ENCODE measurements around the gene NUDT1.

GRCh38 chr7:2218444-2218785 is 23.6 kb upstream of the NUDT1 start:
- TF ChIP-seq, protein P1, sequence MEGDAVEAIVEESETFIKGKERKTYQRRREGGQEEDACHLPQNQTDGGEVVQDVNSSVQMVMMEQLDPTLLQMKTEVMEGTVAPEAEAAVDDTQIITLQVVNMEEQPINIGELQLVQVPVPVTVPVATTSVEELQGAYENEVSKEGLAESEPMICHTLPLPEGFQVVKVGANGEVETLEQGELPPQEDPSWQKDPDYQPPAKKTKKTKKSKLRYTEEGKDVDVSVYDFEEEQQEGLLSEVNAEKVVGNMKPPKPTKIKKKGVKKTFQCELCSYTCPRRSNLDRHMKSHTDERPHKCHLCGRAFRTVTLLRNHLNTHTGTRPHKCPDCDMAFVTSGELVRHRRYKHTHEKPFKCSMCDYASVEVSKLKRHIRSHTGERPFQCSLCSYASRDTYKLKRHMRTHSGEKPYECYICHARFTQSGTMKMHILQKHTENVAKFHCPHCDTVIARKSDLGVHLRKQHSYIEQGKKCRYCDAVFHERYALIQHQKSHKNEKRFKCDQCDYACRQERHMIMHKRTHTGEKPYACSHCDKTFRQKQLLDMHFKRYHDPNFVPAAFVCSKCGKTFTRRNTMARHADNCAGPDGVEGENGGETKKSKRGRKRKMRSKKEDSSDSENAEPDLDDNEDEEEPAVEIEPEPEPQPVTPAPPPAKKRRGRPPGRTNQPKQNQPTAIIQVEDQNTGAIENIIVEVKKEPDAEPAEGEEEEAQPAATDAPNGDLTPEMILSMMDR (IDR thresholded peaks at IDR 0.05; ENCODE audit: poor library complexity) = no peak
- TF ChIP-seq EZH2 (IDR thresholded peaks at IDR 0.05; ENCODE audit: borderline replicate concordance) (no peak), EZH2phosphoT487 (IDR thresholded peaks at IDR 0.05; ENCODE audit: low read depth, severe bottlenecking, unreplicated experiment) (no peak)

Data from hepatocyte (in vitro differentiated cells).